Neural cell (in vitro differentiated cells): Measurements from ENCODE around the gene NRP2. TPM values are rescaled to one million over a fixed set of nuclear protein-coding genes. Genes with fewer than 3 reads are reported as not detected.

Experiments
- H2AFZ ChIP-seq: fragments of 200-600, 300-800 bp; sonication (generic), shearing (Covaris generic); 2 replicates; pipeline ENCODE4 v1.6.0; 2014; ENCODE audit warnings: low read depth, mild to moderate bottlenecking, antibody characterized with exemption, low read length, moderate library complexity
- H3F3A ChIP-seq: fragments of 200-600 bp; shearing (Covaris generic); 2 replicates; pipeline ENCODE4 v1.6.1; 2016; ENCODE audit warnings: mild to moderate bottlenecking, moderate library complexity, mixed read lengths, antibody characterized with exemption, low read length; ENCODE audit not compliant: insufficient read depth, poor library complexity, severe bottlenecking
- H3K27ac ChIP-seq: fragments of 200-600, 300-800 bp; sonication (generic), shearing (Covaris generic); 2 replicates; pipeline ENCODE4 v1.5.1; 2014; ENCODE audit warnings: mild to moderate bottlenecking, low read length, moderate library complexity
- H3K27me3 ChIP-seq: fragments of 300-800, 200-600 bp; sonication (generic), shearing (Covaris generic); 2 replicates; pipeline ENCODE4 v1.6.0; 2014; ENCODE audit warnings: mild to moderate bottlenecking, low read depth, low read length, moderate library complexity; ENCODE audit not compliant: insufficient read depth
- H3K36me3 ChIP-seq: fragments of 300-800, 200-600 bp; sonication (generic), shearing (Covaris generic); 2 replicates; pipeline ENCODE4 v1.5.1; 2014; ENCODE audit warnings: mild to moderate bottlenecking, antibody characterized with exemption, low read length, moderate library complexity; ENCODE audit not compliant: insufficient read depth
- H3K4me2 ChIP-seq: fragments of 300-800, 200-600 bp; sonication (generic), shearing (Covaris generic); 2 replicates; pipeline ENCODE4 v1.6.0; 2014; ENCODE audit warnings: mild to moderate bottlenecking, low read length
- H3K4me3 ChIP-seq: fragments of 300-800, 200-600 bp; sonication (generic), shearing (Covaris generic); 2 replicates; pipeline ENCODE4 v1.5.1; 2014; ENCODE audit warnings: mild to moderate bottlenecking, low read length, moderate library complexity
- H3K79me2 ChIP-seq: fragments of 200-600 bp; shearing (Covaris generic); replicated peaks from 2 replicates; pipeline ENCODE4 v1.6.0; 2014; ENCODE audit warnings: mild to moderate bottlenecking, low read length, moderate library complexity; ENCODE audit not compliant: insufficient read depth
- H3K9ac ChIP-seq: fragments of 300-800, 200-600 bp; sonication (generic), shearing (Covaris generic); 2 replicates; pipeline ENCODE4 v1.6.1; 2016; ENCODE audit warnings: mild to moderate bottlenecking, low read length, mixed read lengths
- H3K9me2 ChIP-seq: fragments of 200-600 bp; shearing (Covaris generic); 2 replicates; pipeline ENCODE4 v1.6.1; 2016; ENCODE audit warnings: mild to moderate bottlenecking, low read length, mixed read lengths; ENCODE audit not compliant: insufficient read depth
- H3K9me3 ChIP-seq: fragments of 200-600, 300-800 bp; sonication (generic), shearing (Covaris generic); 2 replicates; pipeline ENCODE4 v1.6.1; 2016; ENCODE audit warnings: mild to moderate bottlenecking, mixed run types, low read length, moderate library complexity, mixed read lengths
- H4K20me1 ChIP-seq: fragments of 200-600 bp; shearing (Covaris generic); 2 replicates; pipeline ENCODE4 v1.6.1; 2016; ENCODE audit warnings: mild to moderate bottlenecking, mixed run types; ENCODE audit not compliant: insufficient read depth
- EP300 ChIP-seq: fragments of 450-650 bp; conservative IDR thresholded peaks from 2 replicates; pipeline ENCODE4 v1.6.1; 2014; ENCODE audit warnings: antibody characterized with exemption, mild to moderate bottlenecking, moderate library complexity; ENCODE audit not compliant: poor library complexity, severe bottlenecking
- EZH2 ChIP-seq: fragments of 200-600, 300-800 bp; shearing (Covaris generic), sonication (generic); IDR thresholded peaks from 2 replicates; pipeline ENCODE4 v1.6.1; 2014; ENCODE audit warnings: antibody characterized with exemption, low read length, borderline replicate concordance, mild to moderate bottlenecking; ENCODE audit not compliant: insufficient read depth, poor library complexity, severe bottlenecking
- MXI1 ChIP-seq: fragments of 450-650 bp; conservative IDR thresholded peaks from 2 replicates; pipeline ENCODE4 v1.6.1; 2014; ENCODE audit warnings: antibody characterized with exemption, mild to moderate bottlenecking; ENCODE audit not compliant: poor library complexity, severe bottlenecking
- POLR2AphosphoS5 ChIP-seq: IDR thresholded peaks from 2 replicates; pipeline ENCODE4 v1.6.1; 2012
- RAD21 ChIP-seq: fragments of 450-650 bp; conservative IDR thresholded peaks from 2 replicates; pipeline ENCODE4 v1.6.1; 2014; ENCODE audit warnings: antibody characterized with exemption, mild to moderate bottlenecking, moderate library complexity
- REST ChIP-seq: IDR thresholded peaks from 2 replicates; pipeline ENCODE4 v1.6.1; 2012; ENCODE audit warnings: borderline replicate concordance
- SMC3 ChIP-seq: fragments of 450-650 bp; conservative IDR thresholded peaks from 2 replicates; pipeline ENCODE4 v1.6.1; 2014; ENCODE audit warnings: antibody characterized with exemption, mild to moderate bottlenecking, moderate library complexity; ENCODE audit not compliant: poor library complexity
- TAF1 ChIP-seq: IDR thresholded peaks from 2 replicates; pipeline ENCODE4 v1.6.1; 2012; ENCODE audit warnings: low read depth
- polyA plus RNA-seq: library from polyadenylated mRNA; depleted of rRNA; stranded (reverse); fragments of >200 nt; gene quantifications from 2 replicates; pipeline ENCODE4 v1.2.3, GENCODE V29; 2014
- TF ChIP-seq, protein P1 (sequence below): fragments of 450-650 bp; IDR thresholded peaks from 2 replicates; pipeline ENCODE4 v1.5.1; 2014; ENCODE audit warnings: antibody characterized with exemption, mild to moderate bottlenecking, moderate library complexity; ENCODE audit not compliant: poor library complexity, severe bottlenecking

NRP2 gene
- polyA plus RNA-seq, 1 donor from 2014 or later, result 30.2 TPM

GRCh38 chr2:205686056-205686782 is 3.9 kb downstream of the NRP2 start:
- TF ChIP-seq EP300, result no peak
- TF ChIP-seq MXI1, result peak; percentile 20
- Histone ChIP-seq H3K4me2 (peak overlapping the region; percentile 28), H3K36me3 (no peaks in the 10 kb centered on the region), H4K20me1 (no peaks in the 10 kb centered on the region), H3K27ac (no peak overlapping the region), H3K9me3 (no peaks in the 10 kb centered on the region), H3K27me3 (peaks cover 45% of the 10 kb centered on the region), H3K9ac (peak overlapping the region; percentile 68), H3F3A (no peaks in the 10 kb centered on the region), H3K9me2 (no peaks in the 10 kb centered on the region), H3K79me2 (peaks cover 30% of the 10 kb centered on the region), H3K4me3 (peak overlapping the region; percentile 91), H2AFZ (no peak overlapping the region)

GRCh38 chr2:205686783-205687640 is 4.7 kb downstream of the NRP2 start:
- Histone ChIP-seq H3K9ac (peak overlapping the region; percentile 68), H3K79me2 (peaks cover 30% of the 10 kb centered on the region), H3F3A (no peaks in the 10 kb centered on the region), H3K36me3 (no peaks in the 10 kb centered on the region), H4K20me1 (no peaks in the 10 kb centered on the region), H3K4me2 (peak overlapping the region; percentile 28), H3K9me2 (no peaks in the 10 kb centered on the region), H2AFZ (no peak overlapping the region), H3K9me3 (no peaks in the 10 kb centered on the region), H3K27ac (no peak overlapping the region), H3K4me3 (peak overlapping the region; percentile 91), H3K27me3 (peaks cover 43% of the 10 kb centered on the region)
- TF ChIP-seq EP300 (no peak), EZH2 (no peak), RAD21 (peak; percentile 36), SMC3 (peak; percentile 47), REST (no peak), MXI1 (no peak), TAF1 (no peak), POLR2AphosphoS5 (no peak)
- TF ChIP-seq, protein P1, sequence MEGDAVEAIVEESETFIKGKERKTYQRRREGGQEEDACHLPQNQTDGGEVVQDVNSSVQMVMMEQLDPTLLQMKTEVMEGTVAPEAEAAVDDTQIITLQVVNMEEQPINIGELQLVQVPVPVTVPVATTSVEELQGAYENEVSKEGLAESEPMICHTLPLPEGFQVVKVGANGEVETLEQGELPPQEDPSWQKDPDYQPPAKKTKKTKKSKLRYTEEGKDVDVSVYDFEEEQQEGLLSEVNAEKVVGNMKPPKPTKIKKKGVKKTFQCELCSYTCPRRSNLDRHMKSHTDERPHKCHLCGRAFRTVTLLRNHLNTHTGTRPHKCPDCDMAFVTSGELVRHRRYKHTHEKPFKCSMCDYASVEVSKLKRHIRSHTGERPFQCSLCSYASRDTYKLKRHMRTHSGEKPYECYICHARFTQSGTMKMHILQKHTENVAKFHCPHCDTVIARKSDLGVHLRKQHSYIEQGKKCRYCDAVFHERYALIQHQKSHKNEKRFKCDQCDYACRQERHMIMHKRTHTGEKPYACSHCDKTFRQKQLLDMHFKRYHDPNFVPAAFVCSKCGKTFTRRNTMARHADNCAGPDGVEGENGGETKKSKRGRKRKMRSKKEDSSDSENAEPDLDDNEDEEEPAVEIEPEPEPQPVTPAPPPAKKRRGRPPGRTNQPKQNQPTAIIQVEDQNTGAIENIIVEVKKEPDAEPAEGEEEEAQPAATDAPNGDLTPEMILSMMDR, result peak; percentile 49
